C4-2B (cell line): ENCODE results near the gene SFMBT2.

Experiments
- H3K27ac ChIP-seq: fragments of 450-650 bp; 2 replicates; pipeline ENCODE4 v1.5.1; 2017
- CTCF ChIP-seq: fragments of 450-650 bp; conservative IDR thresholded peaks from 2 replicates; pipeline ENCODE4 v1.5.1; 2017; ENCODE audit warnings: mild to moderate bottlenecking
- ZFX ChIP-seq: fragments of 450-650 bp; IDR thresholded peaks from 2 replicates; pipeline ENCODE4 v1.6.1; 2017

SFMBT2 gene

GRCh38 chr10:7359954-7360353, 50.9 kb downstream of the SFMBT2 start:
- no peak overlapping the region for H3K27ac ChIP-seq
- TF ChIP-seq ZFX = no peak
- TF ChIP-seq CTCF = no peak

GRCh38 chr10:7359356-7359755, 51.5 kb downstream of the SFMBT2 start:
- TF ChIP-seq ZFX (no peak), CTCF (no peak)
- H3K27ac ChIP-seq = no peak overlapping the region

GRCh38 chr10:7357193-7357592, 53.6 kb downstream of the SFMBT2 start:
- TF ChIP-seq ZFX = no peak
- H3K27ac ChIP-seq = no peak overlapping the region

- H3K27ac ChIP-seq = no peak overlapping the region
- TF ChIP-seq CTCF (no peak), ZFX (no peak)
These were observed 56.3 kb downstream of the SFMBT2 start for GRCh38 chr10:7354330-7355047.

GRCh38 chr10:7351894-7352293, 58.9 kb downstream of the SFMBT2 start:
- no peak overlapping the region for H3K27ac ChIP-seq
- TF ChIP-seq CTCF (no peak), ZFX (no peak)

- H3K27ac ChIP-seq = no peak overlapping the region
- no peak for TF ChIP-seq CTCF
- TF ChIP-seq ZFX = no peak
These were observed 60.2 kb downstream of the SFMBT2 start for GRCh38 chr10:7350541-7351195.

- TF ChIP-seq ZFX = no peak
- no peak for TF ChIP-seq CTCF
- H3K27ac ChIP-seq = no peak overlapping the region
These were observed 65.1 kb downstream of the SFMBT2 start for GRCh38 chr10:7345717-7346116.

GRCh38 chr10:7343040-7343439, 67.8 kb downstream of the SFMBT2 start:
- no peak for TF ChIP-seq ZFX
- TF ChIP-seq CTCF = no peak
- H3K27ac ChIP-seq = no peak overlapping the region
